CD14-positive monocyte (primary cell): Measurements from ENCODE around the gene JCHAIN. TPM values are rescaled to one million over a fixed set of nuclear protein-coding genes. Genes with fewer than 3 reads are reported as not detected.

Experiments used
- DNase-seq, 3 donors: peaks; one replicate each; pipeline ENCODE4 v3.0.0-alpha.2; 2011 to 2022
- H2AFZ ChIP-seq: 2 replicates; pipeline ENCODE4 v1.6.0; 2012; ENCODE audit warnings: mild to moderate bottlenecking, low read depth, low read length, inconsistent platforms; ENCODE audit not compliant: insufficient read depth, poor library complexity, severe bottlenecking
- H3K27ac ChIP-seq, 2 donors: 1 replicate in 1 of 2; 2 replicates in 1 of 2; pipeline ENCODE4 v1.5.1; 2012 to 2013; ENCODE audit warnings: low read length in 2 of 2, control low read depth in 1 of 2, inconsistent platforms in 1 of 2, low read depth in 1 of 2, mild to moderate bottlenecking in 1 of 2
- H3K27me3 ChIP-seq, 2 donors: one replicate each; pipeline versions ENCODE4 v1.6.0 to v1.6.1; 2011 to 2013; ENCODE audit warnings: low read length in 2 of 2; ENCODE audit not compliant: control insufficient read depth in 2 of 2, insufficient read depth in 2 of 2
- H3K36me3 ChIP-seq, 2 donors: replicated peaks in 1 of 2; 1 replicate in 1 of 2; 2 replicates in 1 of 2; pipeline versions ENCODE4 v1.5.1 to v1.6.1; 2012 to 2013; ENCODE audit warnings: low read length in 2 of 2, control low read depth in 1 of 2, inconsistent platforms in 1 of 2, mild to moderate bottlenecking in 1 of 2; ENCODE audit not compliant: insufficient read depth in 2 of 2, control insufficient read depth in 1 of 2
- H3K4me1 ChIP-seq, 2 donors: 1 replicate in 1 of 2; 2 replicates in 1 of 2; pipeline versions ENCODE4 v1.5.1 to v1.6.1; 2012 to 2013; ENCODE audit warnings: low read length in 2 of 2, control low read depth in 1 of 2, inconsistent platforms in 1 of 2, mild to moderate bottlenecking in 1 of 2, moderate library complexity in 1 of 2; ENCODE audit not compliant: insufficient read depth in 2 of 2, control insufficient read depth in 1 of 2
- H3K4me2 ChIP-seq: replicated peaks from 2 replicates; pipeline ENCODE3; 2012; ENCODE audit warnings: low read length, moderate library complexity, mild to moderate bottlenecking; ENCODE audit not compliant: poor library complexity, severe bottlenecking; ENCODE audit errors: extremely low read depth
- H3K4me3 ChIP-seq, 3 experiments: fragments of 200-600 bp in 1 of 3; sonication (generic) in 1 of 3; replicated peaks in 1 of 3; 1 replicate in 2 of 3; 2 replicates in 1 of 3; pipeline ENCODE4 v1.5.1; 2011 to 2013; ENCODE audit warnings: low read length in 3 of 3, mild to moderate bottlenecking in 3 of 3, control low read depth in 2 of 3, low read depth in 2 of 3, inconsistent platforms in 1 of 3, moderate library complexity in 1 of 3
- H3K79me2 ChIP-seq: 2 replicates; pipeline ENCODE4 v1.6.0; 2012; ENCODE audit warnings: mild to moderate bottlenecking, control low read depth, inconsistent platforms, low read length, moderate library complexity; ENCODE audit not compliant: insufficient read depth
- H3K9ac ChIP-seq: 2 replicates; pipeline ENCODE4 v1.6.0; 2017; ENCODE audit warnings: low read length, mild to moderate bottlenecking; ENCODE audit not compliant: insufficient read depth, poor library complexity, severe bottlenecking
- H3K9me3 ChIP-seq, 2 donors: replicated peaks in 1 of 2; 1 replicate in 1 of 2; 2 replicates in 1 of 2; pipeline versions ENCODE4 v1.5.1 to v1.6.1; 2012 to 2013; ENCODE audit warnings: low read length in 2 of 2, control low read depth in 1 of 2; ENCODE audit not compliant: control insufficient read depth in 1 of 2, insufficient read depth in 1 of 2
- H4K20me1 ChIP-seq: 2 replicates; pipeline ENCODE4 v1.6.0; 2012; ENCODE audit warnings: mild to moderate bottlenecking, low read length, control low read depth, moderate library complexity; ENCODE audit not compliant: insufficient read depth
- H3K27ac Mint-ChIP-seq, 7 donors: one replicate each; pipeline ENCODE4 v1.8.0; 2020; ENCODE audit warnings: mild to moderate bottlenecking in 7 of 7, mixed read lengths in 7 of 7, moderate library complexity in 6 of 7, inconsistent platforms in 2 of 7
- H3K27me3 Mint-ChIP-seq, 3 donors: one replicate each; pipeline ENCODE4 v1.8.0; 2021 to 2022; ENCODE audit warnings: low read depth in 3 of 3, mild to moderate bottlenecking in 3 of 3, mixed read lengths in 3 of 3, moderate library complexity in 3 of 3, inconsistent platforms in 1 of 3
- H3K36me3 Mint-ChIP-seq, 2 donors: one replicate each; pipeline ENCODE4 v1.8.0; 2020; ENCODE audit warnings: mixed read lengths in 2 of 2, inconsistent platforms in 1 of 2, mild to moderate bottlenecking in 1 of 2
- H3K4me1 Mint-ChIP-seq: one replicate; pipeline ENCODE4 v1.8.0; 2020; ENCODE audit warnings: mild to moderate bottlenecking, mixed read lengths
- H3K4me3 Mint-ChIP-seq, 2 donors: one replicate each; pipeline ENCODE4 v1.8.0; 2020; ENCODE audit warnings: mild to moderate bottlenecking in 2 of 2, mixed read lengths in 2 of 2, moderate library complexity in 1 of 2
- H3K9me3 Mint-ChIP-seq, 7 donors: one replicate each; pipeline ENCODE4 v1.8.0; 2020 to 2022; ENCODE audit warnings: mixed read lengths in 7 of 7, mild to moderate bottlenecking in 6 of 7, moderate library complexity in 6 of 7, inconsistent platforms in 2 of 7
- CTCF ChIP-seq: fragments of 200-600 bp; IDR thresholded peaks from one replicate; pipeline ENCODE4 v1.8.0; 2022; ENCODE audit warnings: antibody characterized with exemption, mild to moderate bottlenecking
- WGBS: methylation state at CpG from one replicate; pipeline ENCODE4 v1.1.5; 2013; ENCODE audit warnings: missing lambda C conversion rate; ENCODE audit not compliant: insufficient coverage; 5-methylcytosine and 5-hydroxymethylcytosine counted together
- intact Hi-C, 2 donors: fragments of 100-400 bp; cut with micrococcal nuclease; formaldehyde crosslinking; loops; one replicate each; pipeline versions ENCODE4 v1.15.0 to v1.15.1; 2023
- polyA minus RNA-seq: library from RNA; depleted of rRNA, polyadenylated mRNA; stranded (reverse); fragments of >200 nt; gene quantifications from 2 replicates; pipeline ENCODE4 v1.2.3, GENCODE V29; 2012
- polyA plus RNA-seq, 3 donors: library from polyadenylated mRNA; depleted of rRNA in 1 of 3; unstranded in 2 of 3; stranded (reverse) in 1 of 3; fragments of 300-500 nt in 2 of 3; fragments of >200 nt in 1 of 3; fragmentation: Illumina TruSeq in 2 of 3; gene quantifications; 1 replicate in 2 of 3; 2 replicates in 1 of 3; pipeline ENCODE4 v1.2.3, GENCODE V29; 2012 to 2021
- total RNA-seq, 12 experiments: library from RNA in 1 of 12; stranded (reverse) in 1 of 12; fragments of 120-200 nt in 1 of 12; gene quantifications; one replicate each; pipeline ENCODE4 v1.2.4 and lab custom pipeline; 2013 to 2026; ENCODE audit warnings: mixed read lengths in 6 of 12, inconsistent platforms in 1 of 12

The JCHAIN gene
- 4.5 TPM for total RNA-seq (2013)
- polyA plus RNA-seq = 1 to 10 TPM in 2 of 3 donors, under 1 TPM in 1; 0.41 to 6.0 (median 1.9) TPM
- 0.40 TPM in 1 of 2 replicates, not detected in the other for polyA minus RNA-seq
- 0 to 3.0 (median 0.31) reads per million in 11 experiments for total RNA-seq (lab: John Stamatoyannopoulos, UW)

GRCh38 chr4:70666369-70666768, at the start of gene JCHAIN:
Gene JCHAIN (minus strand): TSS chr4:70666508. CDS start chr4:70666490, 18 bp downstream.
- H3K27ac Mint-ChIP-seq = no peak within 1 kb of the TSS
- H3K27me3 Mint-ChIP-seq = peaks cover 0 to 2% (median 0%) of the 10 kb centered on the region in 3 donors
- DNase-seq = no peak
- no peak for TF ChIP-seq CTCF
- no CpG with 5 or more reads among the region's 1 CpG for WGBS
- H3K79me2 ChIP-seq = no peaks in the 10 kb centered on the region
- intact Hi-C loops = no loop called here
- no peaks in the 10 kb centered on the region for H3K36me3 ChIP-seq
- H3K9me3 ChIP-seq = no peaks in the 10 kb centered on the region
- H3K4me1 Mint-ChIP-seq = peaks cover 3% of the 10 kb centered on the region
- no peaks in the 10 kb centered on the region for H3K36me3 Mint-ChIP-seq
- no peak within 1 kb of the TSS for H3K27ac ChIP-seq
- H3K4me3 Mint-ChIP-seq = no peak within 1 kb of the TSS
- H2AFZ ChIP-seq = no peak within 1 kb of the TSS
- H4K20me1 ChIP-seq = no peaks in the 10 kb centered on the region
- no peak within 1 kb of the TSS for H3K9ac ChIP-seq
- no peaks in the 10 kb centered on the region for H3K4me1 ChIP-seq
- H3K4me2 ChIP-seq = no peak within 1 kb of the TSS
- H3K4me3 ChIP-seq = no peak within 1 kb of the TSS
- no peaks in the 10 kb centered on the region for H3K27me3 ChIP-seq
- H3K9me3 Mint-ChIP-seq = no peaks in the 10 kb centered on the region

- H3K27ac Mint-ChIP-seq = peak overlapping the region; percentile 93 to 99 (median 98)
- H3K4me3 Mint-ChIP-seq = peak overlapping the region; percentile 59 to 81
- H3K27me3 ChIP-seq = no peaks in the 10 kb centered on the region
These were observed 48.8 kb upstream of the JCHAIN start for GRCh38 chr4:70715097-70715496.

More at GRCh38 chr4:70715097-70715496, 48.8 kb upstream of the JCHAIN start:
- peaks cover 73% of the 10 kb centered on the region for H3K79me2 ChIP-seq
- 16% methylated on average over 4 of the region's 6 CpGs for WGBS
- Mint-ChIP-seq H3K4me1 (peaks cover 72% of the 10 kb centered on the region), H3K9me3 (no peaks in the 10 kb centered on the region), H3K36me3 (no peaks in the 10 kb centered on the region), H3K27me3 (no peaks in the 10 kb centered on the region)
- DNase-seq = peak; percentile 73 to 95 (median 74)
- peaks cover 60 to 71% of the 10 kb centered on the region in 2 donors for H3K4me1 ChIP-seq
- H3K4me3 ChIP-seq = peak overlapping the region in 1 of 3 experiments; percentile 67
- H4K20me1 ChIP-seq = no peaks in the 10 kb centered on the region
- H2AFZ ChIP-seq = no peak overlapping the region
- no peaks in the 10 kb centered on the region for H3K9me3 ChIP-seq
- H3K4me2 ChIP-seq = peak overlapping the region; percentile 81
- H3K36me3 ChIP-seq = no peaks in the 10 kb centered on the region
- intact Hi-C loops = loop anchor here in 1 of 2 donors (5.0 kb wide), 1 partner anchor 37 kb away; no protein-coding TSS in a partner anchor
- H3K27ac ChIP-seq = peak overlapping the region; percentile 92 to 94
- no peak for TF ChIP-seq CTCF
- peak overlapping the region; percentile 56 for H3K9ac ChIP-seq
